ENCODE results near the gene OCRL.

The OCRL gene

GRCh38 chrX:129593137-129593536, 53.1 kb downstream of the OCRL start:
- Histone ChIP-seq H3K9me3 (ENCODE audit: insufficient read depth, low read length) (no peaks in the 10 kb centered on the region), H3K4me2 (ENCODE audit: low read depth, low read length, poor library complexity, severe bottlenecking) (no peak overlapping the region), H2AFZ (ENCODE audit: low read depth, low read length, severe bottlenecking) (no peak overlapping the region), H3K27me3 (ENCODE audit: low read length) (no peaks in the 10 kb centered on the region), H4K20me1 (ENCODE audit: low read depth, low read length) (no peaks in the 10 kb centered on the region), H3K4me3 (ENCODE audit: insufficient read depth, low read length, poor library complexity, severe bottlenecking) (no peak overlapping the region), H3K9me2 (replicated peaks; ENCODE audit: insufficient read depth, low read length) (no peaks in the 10 kb centered on the region), H3K36me3 (ENCODE audit: low read length) (no peaks in the 10 kb centered on the region), H3F3A (ENCODE audit: insufficient read depth) (no peaks in the 10 kb centered on the region), H3K79me2 (ENCODE audit: insufficient read depth, low read length) (no peaks in the 10 kb centered on the region), H3K27ac (ENCODE audit: low read depth, low read length) (no peak overlapping the region), H3K9ac (ENCODE audit: low read length) (no peak overlapping the region)
- TF ChIP-seq, protein P1, sequence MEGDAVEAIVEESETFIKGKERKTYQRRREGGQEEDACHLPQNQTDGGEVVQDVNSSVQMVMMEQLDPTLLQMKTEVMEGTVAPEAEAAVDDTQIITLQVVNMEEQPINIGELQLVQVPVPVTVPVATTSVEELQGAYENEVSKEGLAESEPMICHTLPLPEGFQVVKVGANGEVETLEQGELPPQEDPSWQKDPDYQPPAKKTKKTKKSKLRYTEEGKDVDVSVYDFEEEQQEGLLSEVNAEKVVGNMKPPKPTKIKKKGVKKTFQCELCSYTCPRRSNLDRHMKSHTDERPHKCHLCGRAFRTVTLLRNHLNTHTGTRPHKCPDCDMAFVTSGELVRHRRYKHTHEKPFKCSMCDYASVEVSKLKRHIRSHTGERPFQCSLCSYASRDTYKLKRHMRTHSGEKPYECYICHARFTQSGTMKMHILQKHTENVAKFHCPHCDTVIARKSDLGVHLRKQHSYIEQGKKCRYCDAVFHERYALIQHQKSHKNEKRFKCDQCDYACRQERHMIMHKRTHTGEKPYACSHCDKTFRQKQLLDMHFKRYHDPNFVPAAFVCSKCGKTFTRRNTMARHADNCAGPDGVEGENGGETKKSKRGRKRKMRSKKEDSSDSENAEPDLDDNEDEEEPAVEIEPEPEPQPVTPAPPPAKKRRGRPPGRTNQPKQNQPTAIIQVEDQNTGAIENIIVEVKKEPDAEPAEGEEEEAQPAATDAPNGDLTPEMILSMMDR (IDR thresholded peaks at IDR 0.05; ENCODE audit: insufficient read depth, low read length, poor library complexity, severe bottlenecking): no peak
- no peak for TF ChIP-seq EZH2phosphoT487 (conservative IDR thresholded peaks at IDR 0.05; ENCODE audit: low read length)

DNA sequence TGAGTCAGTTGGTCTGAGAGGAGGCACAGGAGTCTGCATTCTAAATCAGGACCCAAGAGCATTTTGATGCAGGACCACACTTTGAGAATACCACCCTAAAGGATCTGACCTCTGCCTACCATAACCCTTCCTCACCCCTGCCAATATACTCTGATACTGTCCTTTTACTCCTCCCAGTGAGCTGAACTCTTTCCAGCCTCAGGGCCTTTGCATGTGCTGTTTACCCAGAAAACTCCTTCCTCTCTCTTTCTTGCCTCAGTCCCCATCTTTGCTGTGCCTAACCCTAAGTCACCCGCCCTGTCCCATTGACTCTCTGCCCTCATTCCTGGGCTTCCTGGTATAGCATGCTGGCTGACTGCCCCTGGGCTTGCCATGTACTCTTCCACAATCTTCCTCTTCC, 54.7 kb downstream of the OCRL start:
- no peak overlapping the region for H3K27ac ChIP-seq (ENCODE audit: low read depth, low read length)
- H3K36me3 ChIP-seq (ENCODE audit: low read length): no peaks in the 10 kb centered on the region
- no peaks in the 10 kb centered on the region for H3K27me3 ChIP-seq (ENCODE audit: low read length)
- H3K9me2 ChIP-seq (replicated peaks; ENCODE audit: insufficient read depth, low read length): no peaks in the 10 kb centered on the region
- H4K20me1 ChIP-seq (ENCODE audit: low read depth, low read length): no peaks in the 10 kb centered on the region
- TF ChIP-seq, protein P1 (IDR thresholded peaks at IDR 0.05; ENCODE audit: insufficient read depth, low read length, poor library complexity, severe bottlenecking): no peak
- no peak for TF ChIP-seq EZH2phosphoT487 (conservative IDR thresholded peaks at IDR 0.05; ENCODE audit: low read length)
- no peak overlapping the region for H3K9ac ChIP-seq (ENCODE audit: low read length)
- H2AFZ ChIP-seq (ENCODE audit: low read depth, low read length, severe bottlenecking): no peak overlapping the region
- no peaks in the 10 kb centered on the region for H3K9me3 ChIP-seq (ENCODE audit: insufficient read depth, low read length)
- no peak overlapping the region for H3K4me2 ChIP-seq (ENCODE audit: low read depth, low read length, poor library complexity, severe bottlenecking)
- H3K79me2 ChIP-seq (ENCODE audit: insufficient read depth, low read length): no peaks in the 10 kb centered on the region
- H3F3A ChIP-seq (ENCODE audit: insufficient read depth): no peaks in the 10 kb centered on the region
- H3K4me3 ChIP-seq (ENCODE audit: insufficient read depth, low read length, poor library complexity, severe bottlenecking): no peak overlapping the region

GRCh38 chrX:129596077-129596476, 56.0 kb downstream of the OCRL start:
- no peak for TF ChIP-seq EZH2phosphoT487 (conservative IDR thresholded peaks at IDR 0.05; ENCODE audit: low read length)
- TF ChIP-seq, protein P1 (IDR thresholded peaks at IDR 0.05; ENCODE audit: insufficient read depth, low read length, poor library complexity, severe bottlenecking): no peak
- no peaks in the 10 kb centered on the region for H4K20me1 ChIP-seq (ENCODE audit: low read depth, low read length)
- H3K4me3 ChIP-seq (ENCODE audit: insufficient read depth, low read length, poor library complexity, severe bottlenecking): no peak overlapping the region
- no peak overlapping the region for H3K4me2 ChIP-seq (ENCODE audit: low read depth, low read length, poor library complexity, severe bottlenecking)
- no peaks in the 10 kb centered on the region for H3F3A ChIP-seq (ENCODE audit: insufficient read depth)
- no peak overlapping the region for H3K27ac ChIP-seq (ENCODE audit: low read depth, low read length)
- H3K9me2 ChIP-seq (replicated peaks; ENCODE audit: insufficient read depth, low read length): no peaks in the 10 kb centered on the region
- H2AFZ ChIP-seq (ENCODE audit: low read depth, low read length, severe bottlenecking): no peak overlapping the region
- no peaks in the 10 kb centered on the region for H3K36me3 ChIP-seq (ENCODE audit: low read length)
- no peaks in the 10 kb centered on the region for H3K27me3 ChIP-seq (ENCODE audit: low read length)
- no peaks in the 10 kb centered on the region for H3K9me3 ChIP-seq (ENCODE audit: insufficient read depth, low read length)
- H3K79me2 ChIP-seq (ENCODE audit: insufficient read depth, low read length): no peaks in the 10 kb centered on the region
- no peak overlapping the region for H3K9ac ChIP-seq (ENCODE audit: low read length)
